GM15510 (cell line): Measurements from ENCODE around the gene IFITM5.

ENCODE experiments used
- POLR2A ChIP-seq: IDR thresholded peaks from 3 replicates; pipeline ENCODE4 v1.6.1; 2011; ENCODE audit warnings: borderline replicate concordance; ENCODE audit not compliant: insufficient read length; ENCODE audit errors: extremely low read depth

The IFITM5 gene

GRCh38 chr11:299081-299891 is at the start of gene IFITM5:
IFITM5 (minus strand) TSS chr11:299526; CDS start chr11:299490, 36 bp downstream.
- no peak for TF ChIP-seq POLR2A

- no peak for TF ChIP-seq POLR2A
Measured at GRCh38 chr11:346529-346928, 47.2 kb upstream of the IFITM5 start.

GRCh38 chr11:344836-345578 is 45.7 kb upstream of the IFITM5 start:
- TF ChIP-seq POLR2A = no peak

- no peak for TF ChIP-seq POLR2A
Measured at GRCh38 chr11:342328-342727, 43.0 kb upstream of the IFITM5 start.

- TF ChIP-seq POLR2A = no peak
Measured at GRCh38 chr11:340539-341512, 41.5 kb upstream of the IFITM5 start.

GRCh38 chr11:339963-340362 is 40.6 kb upstream of the IFITM5 start:
- TF ChIP-seq POLR2A = no peak

- TF ChIP-seq POLR2A = no peak
Measured at GRCh38 chr11:337711-338110, 38.4 kb upstream of the IFITM5 start.

- no peak for TF ChIP-seq POLR2A
Measured at GRCh38 chr11:336659-337198, 37.4 kb upstream of the IFITM5 start.

- no peak for TF ChIP-seq POLR2A
Measured at GRCh38 chr11:335779-336658, 36.7 kb upstream of the IFITM5 start.

GRCh38 chr11:334264-334994 is 35.1 kb upstream of the IFITM5 start:
- no peak for TF ChIP-seq POLR2A

GRCh38 chr11:332651-333480 is 33.5 kb upstream of the IFITM5 start:
- TF ChIP-seq POLR2A = no peak

- no peak for TF ChIP-seq POLR2A
Measured at GRCh38 chr11:331358-332060, 32.2 kb upstream of the IFITM5 start.

GRCh38 chr11:330694-331357 is 31.5 kb upstream of the IFITM5 start:
- peak; percentile 3 for TF ChIP-seq POLR2A
